Keratinocyte (primary cell): ENCODE measurements around the gene PRRT1B.

Experiments
- EZH2 ChIP-seq: IDR thresholded peaks from one replicate; pipeline ENCODE4 v1.6.1; 2012; ENCODE audit warnings: inconsistent platforms, mild to moderate bottlenecking, low read length, moderate library complexity
- TF ChIP-seq, protein P1 (sequence below), 3 experiments: IDR thresholded peaks in 1 of 3; conservative IDR thresholded peaks in 1 of 3; optimal IDR thresholded peaks in 1 of 3; 2 replicates in 2 of 3; 3 replicates in 1 of 3; pipeline versions ENCODE3 to v1.5.1; 2011; ENCODE audit warnings: low read length in 3 of 3, mild to moderate bottlenecking in 3 of 3, moderate library complexity in 2 of 3, control low read depth in 1 of 3, inconsistent platforms in 1 of 3; ENCODE audit not compliant: insufficient read depth in 2 of 3; ENCODE audit errors: extremely low read depth in 1 of 3

DNA sequence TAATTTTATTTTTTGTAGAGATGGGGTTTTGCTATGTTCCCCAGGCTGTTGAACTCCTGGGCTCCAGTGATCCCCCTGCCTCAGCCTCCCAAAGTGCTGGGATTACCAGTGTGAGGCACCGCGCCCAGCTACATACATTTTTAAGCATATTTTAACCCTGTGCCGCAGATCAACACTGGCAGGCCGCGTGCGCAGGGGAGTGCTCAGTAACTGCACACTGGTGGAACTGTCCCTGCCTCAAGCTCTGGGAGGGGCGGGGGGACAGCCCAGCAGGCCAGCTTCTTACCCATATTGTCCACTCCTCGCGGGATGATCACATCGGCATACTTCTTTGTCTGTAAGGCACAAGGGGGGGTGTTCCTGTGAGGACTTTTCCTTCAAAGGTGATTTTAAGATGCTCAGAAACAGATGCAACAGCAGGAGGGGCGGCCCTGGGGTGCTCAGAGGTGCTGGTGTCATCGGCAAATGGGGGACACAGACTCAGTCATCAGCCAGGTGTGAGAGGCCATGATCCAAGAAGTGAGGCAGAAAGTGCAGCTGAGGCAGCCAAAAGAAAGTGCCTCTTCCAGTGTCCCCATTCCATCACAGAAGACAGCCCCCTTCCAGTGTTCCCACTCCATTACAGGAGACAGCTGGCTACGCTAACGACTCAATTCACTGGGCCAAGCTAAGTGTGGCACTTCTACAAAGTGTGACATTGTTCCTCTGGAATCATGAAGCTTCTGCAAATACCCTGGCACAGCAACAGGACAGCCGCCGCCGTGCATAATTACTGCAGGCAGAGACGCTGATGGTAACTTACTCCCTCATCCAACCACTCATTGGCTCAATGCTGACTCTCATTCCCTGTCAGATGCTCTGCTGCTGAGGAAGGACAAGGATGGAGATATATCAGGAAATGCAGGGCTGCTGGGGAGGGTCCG lies 19.4 kb upstream of the PRRT1B start:
- TF ChIP-seq, protein P1, sequence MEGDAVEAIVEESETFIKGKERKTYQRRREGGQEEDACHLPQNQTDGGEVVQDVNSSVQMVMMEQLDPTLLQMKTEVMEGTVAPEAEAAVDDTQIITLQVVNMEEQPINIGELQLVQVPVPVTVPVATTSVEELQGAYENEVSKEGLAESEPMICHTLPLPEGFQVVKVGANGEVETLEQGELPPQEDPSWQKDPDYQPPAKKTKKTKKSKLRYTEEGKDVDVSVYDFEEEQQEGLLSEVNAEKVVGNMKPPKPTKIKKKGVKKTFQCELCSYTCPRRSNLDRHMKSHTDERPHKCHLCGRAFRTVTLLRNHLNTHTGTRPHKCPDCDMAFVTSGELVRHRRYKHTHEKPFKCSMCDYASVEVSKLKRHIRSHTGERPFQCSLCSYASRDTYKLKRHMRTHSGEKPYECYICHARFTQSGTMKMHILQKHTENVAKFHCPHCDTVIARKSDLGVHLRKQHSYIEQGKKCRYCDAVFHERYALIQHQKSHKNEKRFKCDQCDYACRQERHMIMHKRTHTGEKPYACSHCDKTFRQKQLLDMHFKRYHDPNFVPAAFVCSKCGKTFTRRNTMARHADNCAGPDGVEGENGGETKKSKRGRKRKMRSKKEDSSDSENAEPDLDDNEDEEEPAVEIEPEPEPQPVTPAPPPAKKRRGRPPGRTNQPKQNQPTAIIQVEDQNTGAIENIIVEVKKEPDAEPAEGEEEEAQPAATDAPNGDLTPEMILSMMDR (optimal IDR thresholded peaks at IDR 0.05 in 1 of 3, IDR thresholded peaks at IDR 0.05 in 1 of 3, conservative IDR thresholded peaks at IDR 0.05 in 1 of 3; ENCODE audit: extremely low read depth in 1 of 3, insufficient read depth in 2 of 3, low read length in 3 of 3) = no peak
- no peak for TF ChIP-seq EZH2
